NB4 (cell line): ENCODE results near the gene ZNF175.

Source experiments
- MYC ChIP-seq: IDR thresholded peaks from 2 replicates; pipeline ENCODE4 v1.6.1; 2011; ENCODE audit warnings: low read depth, low read length
- POLR2A ChIP-seq: IDR thresholded peaks from 2 replicates; pipeline ENCODE4 v1.6.1; 2011; ENCODE audit warnings: mild to moderate bottlenecking; ENCODE audit not compliant: insufficient read length; ENCODE audit errors: extremely low read depth
- TF ChIP-seq, protein P1 (sequence below): IDR thresholded peaks from one replicate; pipeline ENCODE4 v1.5.1; 2012; ENCODE audit warnings: low read depth, low read length

DNA sequence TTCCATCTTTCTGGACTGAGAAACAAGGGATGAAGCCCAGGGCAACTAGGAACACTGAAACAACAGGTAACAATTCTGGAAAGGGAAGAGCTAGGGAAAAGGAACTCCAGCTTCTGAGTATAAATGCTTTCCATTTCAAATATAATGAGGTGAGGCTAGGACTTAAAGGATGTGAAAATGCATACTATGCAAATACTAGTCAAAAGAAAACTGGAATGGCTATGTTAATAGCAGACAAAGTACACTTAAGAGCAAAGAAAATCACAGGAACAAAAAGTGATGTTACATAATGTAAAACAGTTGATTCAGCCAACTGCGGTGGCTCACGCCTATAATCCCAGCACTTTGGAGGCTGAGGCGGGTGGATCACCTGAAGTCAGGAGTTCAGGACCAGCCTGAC, 69.3 kb downstream of the ZNF175 start:
- TF ChIP-seq, protein P1, sequence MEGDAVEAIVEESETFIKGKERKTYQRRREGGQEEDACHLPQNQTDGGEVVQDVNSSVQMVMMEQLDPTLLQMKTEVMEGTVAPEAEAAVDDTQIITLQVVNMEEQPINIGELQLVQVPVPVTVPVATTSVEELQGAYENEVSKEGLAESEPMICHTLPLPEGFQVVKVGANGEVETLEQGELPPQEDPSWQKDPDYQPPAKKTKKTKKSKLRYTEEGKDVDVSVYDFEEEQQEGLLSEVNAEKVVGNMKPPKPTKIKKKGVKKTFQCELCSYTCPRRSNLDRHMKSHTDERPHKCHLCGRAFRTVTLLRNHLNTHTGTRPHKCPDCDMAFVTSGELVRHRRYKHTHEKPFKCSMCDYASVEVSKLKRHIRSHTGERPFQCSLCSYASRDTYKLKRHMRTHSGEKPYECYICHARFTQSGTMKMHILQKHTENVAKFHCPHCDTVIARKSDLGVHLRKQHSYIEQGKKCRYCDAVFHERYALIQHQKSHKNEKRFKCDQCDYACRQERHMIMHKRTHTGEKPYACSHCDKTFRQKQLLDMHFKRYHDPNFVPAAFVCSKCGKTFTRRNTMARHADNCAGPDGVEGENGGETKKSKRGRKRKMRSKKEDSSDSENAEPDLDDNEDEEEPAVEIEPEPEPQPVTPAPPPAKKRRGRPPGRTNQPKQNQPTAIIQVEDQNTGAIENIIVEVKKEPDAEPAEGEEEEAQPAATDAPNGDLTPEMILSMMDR: no peak
- TF ChIP-seq POLR2A: no peak
- TF ChIP-seq MYC: no peak
